Measurements from ENCODE around the gene EOMES. TPM values are rescaled to one million over a fixed set of nuclear protein-coding genes. Genes with fewer than 3 reads are reported as not detected.
A peak's percentile ranks its signal among the peaks of the same experiment; 100 is the strongest.

The EOMES gene
- total and polyA plus RNA-seq, 2 of the 8 experiments (the other 6 are each of a cell fraction or from before 2014, with no cell fraction given), result 0.09 to 0.47 TPM

DNA sequence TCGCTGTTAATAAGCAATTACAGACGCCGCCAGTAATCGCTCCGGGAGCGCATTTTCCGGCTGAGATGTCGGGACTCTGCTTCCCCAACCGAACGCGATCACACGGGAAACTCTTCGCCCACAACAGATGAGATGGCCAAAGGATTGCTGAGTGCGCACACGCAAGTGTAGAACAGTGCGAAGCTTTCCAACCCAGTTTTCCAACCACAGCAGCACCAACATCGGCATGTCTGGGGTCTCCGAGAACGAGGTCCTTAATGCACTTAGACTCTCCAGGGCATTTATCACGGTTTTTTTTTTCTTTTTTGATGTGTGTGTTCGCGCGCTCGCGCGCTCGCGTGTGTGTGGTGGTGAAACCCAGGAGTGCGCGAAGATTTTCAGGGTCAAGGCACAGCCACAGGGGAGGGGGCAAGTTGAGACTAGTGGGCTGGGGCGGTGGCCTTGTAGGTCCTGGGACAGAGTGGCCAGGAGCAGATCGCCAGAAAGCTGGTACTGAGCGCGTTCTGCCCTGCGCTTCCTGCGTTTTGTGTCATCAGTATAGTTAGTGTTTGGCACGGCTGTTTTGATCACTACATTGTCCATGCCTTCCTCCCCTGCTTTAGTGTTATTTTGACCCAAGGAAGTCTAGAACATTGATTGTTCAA lies 1.8 kb upstream of the EOMES start (continued):
- TF ChIP-seq, protein P1, sequence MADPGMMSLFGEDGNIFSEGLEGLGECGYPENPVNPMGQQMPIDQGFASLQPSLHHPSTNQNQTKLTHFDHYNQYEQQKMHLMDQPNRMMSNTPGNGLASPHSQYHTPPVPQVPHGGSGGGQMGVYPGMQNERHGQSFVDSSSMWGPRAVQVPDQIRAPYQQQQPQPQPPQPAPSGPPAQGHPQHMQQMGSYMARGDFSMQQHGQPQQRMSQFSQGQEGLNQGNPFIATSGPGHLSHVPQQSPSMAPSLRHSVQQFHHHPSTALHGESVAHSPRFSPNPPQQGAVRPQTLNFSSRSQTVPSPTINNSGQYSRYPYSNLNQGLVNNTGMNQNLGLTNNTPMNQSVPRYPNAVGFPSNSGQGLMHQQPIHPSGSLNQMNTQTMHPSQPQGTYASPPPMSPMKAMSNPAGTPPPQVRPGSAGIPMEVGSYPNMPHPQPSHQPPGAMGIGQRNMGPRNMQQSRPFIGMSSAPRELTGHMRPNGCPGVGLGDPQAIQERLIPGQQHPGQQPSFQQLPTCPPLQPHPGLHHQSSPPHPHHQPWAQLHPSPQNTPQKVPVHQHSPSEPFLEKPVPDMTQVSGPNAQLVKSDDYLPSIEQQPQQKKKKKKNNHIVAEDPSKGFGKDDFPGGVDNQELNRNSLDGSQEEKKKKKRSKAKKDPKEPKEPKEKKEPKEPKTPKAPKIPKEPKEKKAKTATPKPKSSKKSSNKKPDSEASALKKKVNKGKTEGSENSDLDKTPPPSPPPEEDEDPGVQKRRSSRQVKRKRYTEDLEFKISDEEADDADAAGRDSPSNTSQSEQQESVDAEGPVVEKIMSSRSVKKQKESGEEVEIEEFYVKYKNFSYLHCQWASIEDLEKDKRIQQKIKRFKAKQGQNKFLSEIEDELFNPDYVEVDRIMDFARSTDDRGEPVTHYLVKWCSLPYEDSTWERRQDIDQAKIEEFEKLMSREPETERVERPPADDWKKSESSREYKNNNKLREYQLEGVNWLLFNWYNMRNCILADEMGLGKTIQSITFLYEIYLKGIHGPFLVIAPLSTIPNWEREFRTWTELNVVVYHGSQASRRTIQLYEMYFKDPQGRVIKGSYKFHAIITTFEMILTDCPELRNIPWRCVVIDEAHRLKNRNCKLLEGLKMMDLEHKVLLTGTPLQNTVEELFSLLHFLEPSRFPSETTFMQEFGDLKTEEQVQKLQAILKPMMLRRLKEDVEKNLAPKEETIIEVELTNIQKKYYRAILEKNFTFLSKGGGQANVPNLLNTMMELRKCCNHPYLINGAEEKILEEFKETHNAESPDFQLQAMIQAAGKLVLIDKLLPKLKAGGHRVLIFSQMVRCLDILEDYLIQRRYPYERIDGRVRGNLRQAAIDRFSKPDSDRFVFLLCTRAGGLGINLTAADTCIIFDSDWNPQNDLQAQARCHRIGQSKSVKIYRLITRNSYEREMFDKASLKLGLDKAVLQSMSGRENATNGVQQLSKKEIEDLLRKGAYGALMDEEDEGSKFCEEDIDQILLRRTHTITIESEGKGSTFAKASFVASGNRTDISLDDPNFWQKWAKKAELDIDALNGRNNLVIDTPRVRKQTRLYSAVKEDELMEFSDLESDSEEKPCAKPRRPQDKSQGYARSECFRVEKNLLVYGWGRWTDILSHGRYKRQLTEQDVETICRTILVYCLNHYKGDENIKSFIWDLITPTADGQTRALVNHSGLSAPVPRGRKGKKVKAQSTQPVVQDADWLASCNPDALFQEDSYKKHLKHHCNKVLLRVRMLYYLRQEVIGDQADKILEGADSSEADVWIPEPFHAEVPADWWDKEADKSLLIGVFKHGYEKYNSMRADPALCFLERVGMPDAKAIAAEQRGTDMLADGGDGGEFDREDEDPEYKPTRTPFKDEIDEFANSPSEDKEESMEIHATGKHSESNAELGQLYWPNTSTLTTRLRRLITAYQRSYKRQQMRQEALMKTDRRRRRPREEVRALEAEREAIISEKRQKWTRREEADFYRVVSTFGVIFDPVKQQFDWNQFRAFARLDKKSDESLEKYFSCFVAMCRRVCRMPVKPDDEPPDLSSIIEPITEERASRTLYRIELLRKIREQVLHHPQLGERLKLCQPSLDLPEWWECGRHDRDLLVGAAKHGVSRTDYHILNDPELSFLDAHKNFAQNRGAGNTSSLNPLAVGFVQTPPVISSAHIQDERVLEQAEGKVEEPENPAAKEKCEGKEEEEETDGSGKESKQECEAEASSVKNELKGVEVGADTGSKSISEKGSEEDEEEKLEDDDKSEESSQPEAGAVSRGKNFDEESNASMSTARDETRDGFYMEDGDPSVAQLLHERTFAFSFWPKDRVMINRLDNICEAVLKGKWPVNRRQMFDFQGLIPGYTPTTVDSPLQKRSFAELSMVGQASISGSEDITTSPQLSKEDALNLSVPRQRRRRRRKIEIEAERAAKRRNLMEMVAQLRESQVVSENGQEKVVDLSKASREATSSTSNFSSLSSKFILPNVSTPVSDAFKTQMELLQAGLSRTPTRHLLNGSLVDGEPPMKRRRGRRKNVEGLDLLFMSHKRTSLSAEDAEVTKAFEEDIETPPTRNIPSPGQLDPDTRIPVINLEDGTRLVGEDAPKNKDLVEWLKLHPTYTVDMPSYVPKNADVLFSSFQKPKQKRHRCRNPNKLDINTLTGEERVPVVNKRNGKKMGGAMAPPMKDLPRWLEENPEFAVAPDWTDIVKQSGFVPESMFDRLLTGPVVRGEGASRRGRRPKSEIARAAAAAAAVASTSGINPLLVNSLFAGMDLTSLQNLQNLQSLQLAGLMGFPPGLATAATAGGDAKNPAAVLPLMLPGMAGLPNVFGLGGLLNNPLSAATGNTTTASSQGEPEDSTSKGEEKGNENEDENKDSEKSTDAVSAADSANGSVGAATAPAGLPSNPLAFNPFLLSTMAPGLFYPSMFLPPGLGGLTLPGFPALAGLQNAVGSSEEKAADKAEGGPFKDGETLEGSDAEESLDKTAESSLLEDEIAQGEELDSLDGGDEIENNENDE (IDR thresholded peaks at IDR 0.05; ENCODE audit: insufficient replicate concordance, low read length), result no peak
- TF ChIP-seq FOSL1 (IDR thresholded peaks at IDR 0.05; ENCODE audit: insufficient read depth, low read depth, low read length), result no peak
- peak; percentile 99 for TF ChIP-seq RNF2 (IDR thresholded peaks at IDR 0.05; ENCODE audit: borderline replicate concordance, low read depth, low read length, missing control alignments, poor library complexity, severe bottlenecking)
- peak; percentile 99 for TF ChIP-seq EZH2 (IDR thresholded peaks at IDR 0.05; ENCODE audit: low read depth, low read length, severe bottlenecking)
- peak; percentile 99 for TF ChIP-seq SUZ12 (IDR thresholded peaks at IDR 0.05; ENCODE audit: low read length)

Data from H1 (cell line).